A673 (cell line): Measurements from ENCODE around the gene ZNF382.

Source experiments
- EZH2 ChIP-seq: fragments of 200-600 bp; sonication (generic); IDR thresholded peaks from 2 replicates; pipeline ENCODE4 v1.6.1; 2017; ENCODE audit warnings: borderline replicate concordance, low read depth, mild to moderate bottlenecking, mixed read lengths, antibody characterized with exemption, low read length; ENCODE audit not compliant: poor library complexity, severe bottlenecking
- TF ChIP-seq, protein P1 (sequence below): fragments of 300-800, 200-600 bp; sonication (generic); conservative IDR thresholded peaks from 2 replicates; pipeline ENCODE4 v1.5.1; 2017; ENCODE audit warnings: low read depth, mild to moderate bottlenecking, antibody characterized with exemption, low read length, moderate library complexity, mixed read lengths

DNA sequence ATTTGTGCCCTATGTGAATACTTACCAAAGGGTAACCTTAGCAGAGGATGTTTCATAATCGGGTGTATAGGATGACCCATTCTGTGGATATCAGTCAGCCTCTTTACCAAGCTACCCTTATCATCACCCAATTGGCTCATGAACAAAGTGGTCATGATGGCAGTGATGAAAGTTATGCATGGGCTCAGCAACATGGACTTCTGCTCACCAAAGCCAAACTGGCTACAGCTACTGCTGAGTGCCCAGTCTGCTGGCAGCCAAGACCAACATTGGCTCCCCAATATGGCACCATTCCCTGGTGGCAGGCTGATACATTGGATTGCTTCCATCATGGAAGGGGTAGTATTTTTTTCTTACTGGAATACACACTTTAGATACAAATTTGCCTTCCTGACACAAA, 67.3 kb downstream of the ZNF382 start:
- TF ChIP-seq, protein P1, sequence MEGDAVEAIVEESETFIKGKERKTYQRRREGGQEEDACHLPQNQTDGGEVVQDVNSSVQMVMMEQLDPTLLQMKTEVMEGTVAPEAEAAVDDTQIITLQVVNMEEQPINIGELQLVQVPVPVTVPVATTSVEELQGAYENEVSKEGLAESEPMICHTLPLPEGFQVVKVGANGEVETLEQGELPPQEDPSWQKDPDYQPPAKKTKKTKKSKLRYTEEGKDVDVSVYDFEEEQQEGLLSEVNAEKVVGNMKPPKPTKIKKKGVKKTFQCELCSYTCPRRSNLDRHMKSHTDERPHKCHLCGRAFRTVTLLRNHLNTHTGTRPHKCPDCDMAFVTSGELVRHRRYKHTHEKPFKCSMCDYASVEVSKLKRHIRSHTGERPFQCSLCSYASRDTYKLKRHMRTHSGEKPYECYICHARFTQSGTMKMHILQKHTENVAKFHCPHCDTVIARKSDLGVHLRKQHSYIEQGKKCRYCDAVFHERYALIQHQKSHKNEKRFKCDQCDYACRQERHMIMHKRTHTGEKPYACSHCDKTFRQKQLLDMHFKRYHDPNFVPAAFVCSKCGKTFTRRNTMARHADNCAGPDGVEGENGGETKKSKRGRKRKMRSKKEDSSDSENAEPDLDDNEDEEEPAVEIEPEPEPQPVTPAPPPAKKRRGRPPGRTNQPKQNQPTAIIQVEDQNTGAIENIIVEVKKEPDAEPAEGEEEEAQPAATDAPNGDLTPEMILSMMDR: no peak
- no peak for TF ChIP-seq EZH2
